CD4-positive, alpha-beta T cell (primary cell): ENCODE measurements around the gene TFG. TPM values are rescaled to one million over a fixed set of nuclear protein-coding genes. Genes with fewer than 3 reads are reported as not detected.

ENCODE experiments used
- ATAC-seq: fragments of 200-7000 bp; cut with Tn5 transposase; one replicate; pipeline ENCODE4 v1.10.0; 2022; ENCODE audit warnings: mild to moderate bottlenecking; ENCODE audit not compliant: poor library complexity
- CTCF ChIA-PET: fragments of 350-600 bp; sonication (Branson Sonifier 250); formaldehyde crosslinking; loops from one replicate; lab custom pipeline; 2021; ENCODE audit warnings: antibody characterized with exemption, inconsistent platforms; lab: Charles Lee
- POLR2A ChIA-PET: fragments of 350-600 bp; sonication (Branson Sonifier 250); formaldehyde crosslinking; loops from one replicate; lab custom pipeline; 2021; ENCODE audit warnings: antibody characterized with exemption, inconsistent platforms; lab: Charles Lee
- DNase-seq, 14 experiments: peaks; one replicate each; pipeline ENCODE4 v3.0.0-alpha.2; 2013 to 2020; ENCODE audit warnings: mixed read lengths in 2 of 14
- H3K27ac ChIP-seq, 2 donors: one replicate each; pipeline versions ENCODE4 v1.5.1 to v1.7.0; 2013; ENCODE audit warnings: low read length in 2 of 2, low read depth in 1 of 2, mild to moderate bottlenecking in 1 of 2
- H3K27me3 ChIP-seq, 2 experiments: 1 replicate in 1 of 2; 2 replicates in 1 of 2; pipeline versions ENCODE4 v1.6.1 to v1.7.0; 2013; ENCODE audit warnings: low read length in 2 of 2, control low read depth in 1 of 2, mild to moderate bottlenecking in 1 of 2, moderate library complexity in 1 of 2; ENCODE audit not compliant: insufficient read depth in 2 of 2, control insufficient read depth in 1 of 2
- H3K36me3 ChIP-seq: one replicate; pipeline ENCODE4 v1.6.1; 2013; ENCODE audit warnings: low read length, control low read depth; ENCODE audit not compliant: insufficient read depth
- H3K4me1 ChIP-seq: one replicate; pipeline ENCODE4 v1.6.1; 2013; ENCODE audit warnings: low read length, control low read depth; ENCODE audit not compliant: insufficient read depth
- H3K4me3 ChIP-seq: one replicate; pipeline ENCODE4 v1.5.1; 2013; ENCODE audit warnings: mild to moderate bottlenecking, low read length, moderate library complexity
- H3K9me3 ChIP-seq, 2 experiments: 1 replicate in 1 of 2; 2 replicates in 1 of 2; pipeline versions ENCODE4 v1.6.1 to v1.7.0; 2013; ENCODE audit warnings: low read length in 2 of 2, mild to moderate bottlenecking in 2 of 2, control low read depth in 1 of 2, moderate library complexity in 1 of 2; ENCODE audit not compliant: control insufficient read depth in 1 of 2, insufficient read depth in 1 of 2
- H3K27ac Mint-ChIP-seq: one replicate; pipeline ENCODE4 v1.8.0; 2020; ENCODE audit warnings: mixed read lengths
- H3K27me3 Mint-ChIP-seq: one replicate; pipeline ENCODE4 v1.8.0; 2021; ENCODE audit warnings: mixed read lengths
- H3K36me3 Mint-ChIP-seq: one replicate; pipeline ENCODE4 v1.8.0; 2021; ENCODE audit warnings: low read depth, mixed read lengths
- H3K4me1 Mint-ChIP-seq: one replicate; pipeline ENCODE4 v1.8.0; 2021; ENCODE audit warnings: low read depth, mixed read lengths
- H3K4me3 Mint-ChIP-seq: one replicate; pipeline ENCODE4 v1.8.0; 2020; ENCODE audit warnings: mild to moderate bottlenecking, mixed read lengths
- H3K9me3 Mint-ChIP-seq: one replicate; pipeline ENCODE4 v1.8.0; 2020; ENCODE audit warnings: mixed read lengths
- CTCF ChIP-seq: fragments of 200-600 bp; IDR thresholded peaks from one replicate; pipeline ENCODE4 v1.8.0; 2022; ENCODE audit warnings: antibody characterized with exemption, mild to moderate bottlenecking
- intact Hi-C, 2 experiments: fragments of 100-400 bp; cut with DNase I in 1 of 2; cut with micrococcal nuclease in 1 of 2; formaldehyde crosslinking; loops; one replicate each; pipeline versions ENCODE4 v1.15.1 to v1.9.0; 2023 to 2025; cut with DNase I, micrococcal nuclease
- total RNA-seq, 174 experiments: library from RNA in 2 of 174; stranded (reverse) in 2 of 174; gene quantifications; one replicate each; pipeline ENCODE4 v1.2.3 and lab custom pipeline; 2021 to 2026

TFG gene
- total RNA-seq, 2 experiments from 2014 or later, result 56.5 to 58.8 TPM

DNA sequence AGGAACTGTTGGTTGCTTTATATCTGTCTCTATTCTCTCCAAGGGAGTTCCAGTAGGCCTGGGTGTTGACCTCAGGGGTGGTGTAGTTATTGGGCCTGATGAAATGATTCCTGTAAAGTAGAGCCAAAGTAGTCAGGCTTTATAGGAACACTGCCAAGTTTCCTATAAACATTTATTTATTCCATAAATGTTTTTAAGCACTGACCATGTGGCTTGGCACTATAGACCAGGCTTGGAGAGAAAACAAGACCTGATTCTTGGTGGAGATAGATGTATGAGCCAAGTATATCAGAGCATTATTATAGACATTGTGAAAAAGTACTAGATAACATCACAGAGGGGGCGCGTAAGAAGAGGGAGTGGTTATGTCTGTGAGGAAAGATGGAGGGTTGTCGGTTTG, 65.9 kb downstream of the TFG start:
- no peak for DNase-seq
- ATAC-seq, result no peak
- Mint-ChIP-seq H3K9me3 (peaks cover 4% of the 10 kb centered on the region), H3K36me3 (no peaks in the 10 kb centered on the region), H3K4me1 (no peaks in the 10 kb centered on the region), H3K27me3 (no peaks in the 10 kb centered on the region), H3K27ac (no peak overlapping the region), H3K4me3 (no peak overlapping the region)
- Histone ChIP-seq H3K27ac (no peak overlapping the region), H3K36me3 (no peaks in the 10 kb centered on the region), H3K27me3 (no peaks in the 10 kb centered on the region), H3K4me3 (no peak overlapping the region), H3K4me1 (no peaks in the 10 kb centered on the region), H3K9me3 (no peaks in the 10 kb centered on the region)
- CTCF ChIA-PET, result no interaction called here
- no peak for TF ChIP-seq CTCF
- POLR2A ChIA-PET, result no interaction called here
- intact Hi-C loops, result no loop called here

GRCh38 chr3:100775669-100776068, 66.4 kb downstream of the TFG start:
- no peak for TF ChIP-seq CTCF
- no peaks in the 10 kb centered on the region for H3K4me1 ChIP-seq
- H3K9me3 Mint-ChIP-seq, result peaks cover 4% of the 10 kb centered on the region
- no peaks in the 10 kb centered on the region for H3K36me3 ChIP-seq
- intact Hi-C loops, result no loop called here
- no peak for ATAC-seq
- H3K27me3 ChIP-seq, result no peaks in the 10 kb centered on the region
- POLR2A ChIA-PET, result no interaction called here
- no peak overlapping the region for H3K27ac ChIP-seq
- DNase-seq, result no peak
- no peaks in the 10 kb centered on the region for H3K4me1 Mint-ChIP-seq
- H3K9me3 ChIP-seq, result no peaks in the 10 kb centered on the region
- CTCF ChIA-PET, result no interaction called here
- H3K27me3 Mint-ChIP-seq, result no peaks in the 10 kb centered on the region
- no peak overlapping the region for H3K4me3 ChIP-seq
- no peak overlapping the region for H3K27ac Mint-ChIP-seq
- H3K4me3 Mint-ChIP-seq, result no peak overlapping the region
- no peaks in the 10 kb centered on the region for H3K36me3 Mint-ChIP-seq

DNA sequence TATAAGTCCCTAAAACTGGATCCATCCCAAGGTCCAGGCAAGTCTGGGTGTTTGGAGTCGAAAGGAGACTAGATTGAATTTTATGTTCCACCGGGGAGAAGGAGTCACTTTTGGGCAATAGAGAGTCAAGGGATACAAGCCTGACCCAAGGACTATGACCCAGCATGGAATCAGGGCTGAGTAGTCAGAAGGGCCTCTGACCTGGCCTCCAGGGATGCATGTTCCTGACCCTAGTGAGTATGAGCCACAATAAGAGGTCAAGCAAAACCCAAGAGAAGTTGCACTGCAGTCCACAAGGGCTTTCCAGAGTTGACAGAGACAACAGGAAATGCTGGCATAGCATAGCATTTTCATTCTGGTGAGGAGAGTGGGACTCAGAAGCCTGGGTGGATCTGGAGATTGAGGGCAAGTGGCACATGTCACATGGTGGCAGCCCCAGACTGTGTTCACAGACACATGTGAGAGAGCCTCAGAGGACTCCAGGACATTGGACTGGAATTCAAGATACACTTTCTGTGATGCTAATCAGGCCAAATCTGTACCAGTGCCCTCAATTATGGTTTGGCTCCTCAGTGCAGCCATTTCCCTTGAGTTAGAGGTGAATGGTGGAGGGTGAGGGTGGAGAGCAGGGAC, 66.9 kb downstream of the TFG start:
- no peak overlapping the region for H3K4me3 Mint-ChIP-seq
- ATAC-seq, result no peak
- intact Hi-C loops, result no loop called here

More for the DNA sequence above, 66.9 kb downstream of the TFG start:
- Histone ChIP-seq H3K4me1 (no peaks in the 10 kb centered on the region), H3K27me3 (no peaks in the 10 kb centered on the region), H3K36me3 (no peaks in the 10 kb centered on the region), H3K9me3 (no peaks in the 10 kb centered on the region), H3K4me3 (no peak overlapping the region), H3K27ac (no peak overlapping the region)
- H3K9me3 Mint-ChIP-seq, result peaks cover 4% of the 10 kb centered on the region
- H3K27me3 Mint-ChIP-seq, result no peaks in the 10 kb centered on the region
- CTCF ChIA-PET, result no interaction called here
- TF ChIP-seq CTCF, result no peak
- no peaks in the 10 kb centered on the region for H3K4me1 Mint-ChIP-seq
- DNase-seq, result no peak
- POLR2A ChIA-PET, result no interaction called here
- H3K27ac Mint-ChIP-seq, result no peak overlapping the region
- no peaks in the 10 kb centered on the region for H3K36me3 Mint-ChIP-seq
